ENCODE data around the gene DNAAF1.

DNAAF1 gene

GRCh38 chr16:84105301-84105815 lies 39.8 kb upstream of the DNAAF1 start:
- no peak for DNase-seq
- Histone ChIP-seq H3K36me3 (ENCODE audit: control insufficient read depth in 4 of 4, insufficient read depth in 4 of 4, low read length in 3 of 4) (peaks cover 0 to 29% (median 17%) of the 10 kb centered on the region in 4 experiments), H3K4me3 (ENCODE audit: control insufficient read depth in 1 of 7, extremely low read depth in 1 of 7, insufficient read depth in 4 of 7, low read depth in 2 of 7, low read length in 6 of 7) (no peak overlapping the region), H3K27ac (ENCODE audit: insufficient read depth in 1 of 2, low read depth in 1 of 2, low read length in 2 of 2, poor library complexity in 1 of 2, severe bottlenecking in 2 of 2) (no peak overlapping the region), H3K27me3 (replicated peaks in 2 of 5; ENCODE audit: control insufficient read depth in 4 of 5, insufficient read depth in 5 of 5, low read length in 4 of 5) (no peaks in the 10 kb centered on the region), H3K9me3 (ENCODE audit: control extremely low read depth in 1 of 5, control insufficient read depth in 4 of 5, insufficient read depth in 2 of 5, low read depth in 1 of 5, low read length in 4 of 5) (no peaks in the 10 kb centered on the region), H3K4me1 (ENCODE audit: control extremely low read depth in 1 of 4, control insufficient read depth in 4 of 4, insufficient read depth in 4 of 4, low read length in 3 of 4) (peaks cover 0 to 7% (median 0%) of the 10 kb centered on the region in 4 experiments)
- 93% methylated on average over 8 of the region's 12 CpGs for WGBS (ENCODE audit: insufficient coverage)
- POLR2A ChIA-PET, result no interaction called here
- CTCF ChIA-PET, result interaction anchor here (0.6 to 2.8 kb wide), 5 partner anchors 13 to 23 kb away, joined by 3 to 12 read pairs (median 3); no protein-coding TSS in a partner anchor

GRCh38 chr16:84105948-84106740 lies 39.0 kb upstream of the DNAAF1 start:
- Histone ChIP-seq H3K36me3 (ENCODE audit: control insufficient read depth in 4 of 4, insufficient read depth in 4 of 4, low read length in 3 of 4) (peaks cover 0 to 33% (median 14%) of the 10 kb centered on the region in 4 experiments), H3K4me3 (ENCODE audit: control insufficient read depth in 1 of 7, extremely low read depth in 1 of 7, insufficient read depth in 4 of 7, low read depth in 2 of 7, low read length in 6 of 7) (no peak overlapping the region), H3K27ac (ENCODE audit: insufficient read depth in 1 of 2, low read depth in 1 of 2, low read length in 2 of 2, poor library complexity in 1 of 2, severe bottlenecking in 2 of 2) (no peak overlapping the region), H3K27me3 (replicated peaks in 2 of 5; ENCODE audit: control insufficient read depth in 4 of 5, insufficient read depth in 5 of 5, low read length in 4 of 5) (no peaks in the 10 kb centered on the region), H3K9me3 (ENCODE audit: control extremely low read depth in 1 of 5, control insufficient read depth in 4 of 5, insufficient read depth in 2 of 5, low read depth in 1 of 5, low read length in 4 of 5) (no peaks in the 10 kb centered on the region), H3K4me1 (ENCODE audit: control extremely low read depth in 1 of 4, control insufficient read depth in 4 of 4, insufficient read depth in 4 of 4, low read length in 3 of 4) (peaks cover 0 to 7% (median 0%) of the 10 kb centered on the region in 4 experiments)
- DNase-seq, result no peak
- CTCF ChIA-PET, result interaction anchor here (0.6 to 2.8 kb wide), 4 partner anchors 13 to 22 kb away, joined by 3 to 12 read pairs (median 5); no protein-coding TSS in a partner anchor
- WGBS (ENCODE audit: insufficient coverage), result 99% methylated on average over 10 of the region's 13 CpGs
- POLR2A ChIA-PET, result no interaction called here

- no peak overlapping the region for H3K27ac ChIP-seq (ENCODE audit: insufficient read depth in 1 of 2, low read depth in 1 of 2, low read length in 2 of 2, poor library complexity in 1 of 2, severe bottlenecking in 2 of 2)
- WGBS (ENCODE audit: insufficient coverage), result 100% methylated on average over 2 of the region's 2 CpGs
- H3K9me3 ChIP-seq (ENCODE audit: control extremely low read depth in 1 of 5, control insufficient read depth in 4 of 5, insufficient read depth in 2 of 5, low read depth in 1 of 5, low read length in 4 of 5), result no peaks in the 10 kb centered on the region
- no peaks in the 10 kb centered on the region for H3K4me1 ChIP-seq (ENCODE audit: control extremely low read depth in 1 of 4, control insufficient read depth in 4 of 4, insufficient read depth in 4 of 4, low read length in 3 of 4)
- H3K27me3 ChIP-seq (replicated peaks in 2 of 5; ENCODE audit: control insufficient read depth in 4 of 5, insufficient read depth in 5 of 5, low read length in 4 of 5), result no peaks in the 10 kb centered on the region
- ChIA-PET POLR2A (no interaction called here), CTCF (no interaction called here)
- DNase-seq, result no peak
- no peak overlapping the region for H3K4me3 ChIP-seq (ENCODE audit: control insufficient read depth in 1 of 7, extremely low read depth in 1 of 7, insufficient read depth in 4 of 7, low read depth in 2 of 7, low read length in 6 of 7)
- H3K36me3 ChIP-seq (ENCODE audit: control insufficient read depth in 4 of 4, insufficient read depth in 4 of 4, low read length in 3 of 4), result peaks cover 0 to 26% (median 13%) of the 10 kb centered on the region in 4 experiments
Observed at GRCh38 chr16:84107921-84108320, 37.2 kb upstream of the DNAAF1 start.

- H3K4me1 ChIP-seq (ENCODE audit: control extremely low read depth in 1 of 4, control insufficient read depth in 4 of 4, insufficient read depth in 4 of 4, low read length in 3 of 4), result peaks cover 0 to 8% (median 1%) of the 10 kb centered on the region in 4 experiments
- no peaks in the 10 kb centered on the region for H3K9me3 ChIP-seq (ENCODE audit: control extremely low read depth in 1 of 5, control insufficient read depth in 4 of 5, insufficient read depth in 2 of 5, low read depth in 1 of 5, low read length in 4 of 5)
- POLR2A ChIA-PET, result no interaction called here
- H3K27me3 ChIP-seq (replicated peaks in 2 of 5; ENCODE audit: control insufficient read depth in 4 of 5, insufficient read depth in 5 of 5, low read length in 4 of 5), result no peaks in the 10 kb centered on the region
- CTCF ChIA-PET, result no interaction called here
- H3K36me3 ChIP-seq (ENCODE audit: control insufficient read depth in 4 of 4, insufficient read depth in 4 of 4, low read length in 3 of 4), result peaks cover 0 to 26% (median 13%) of the 10 kb centered on the region in 4 experiments
- H3K4me3 ChIP-seq (ENCODE audit: control insufficient read depth in 1 of 7, extremely low read depth in 1 of 7, insufficient read depth in 4 of 7, low read depth in 2 of 7, low read length in 6 of 7), result no peak overlapping the region
- 85% methylated on average over 6 of the region's 6 CpGs for WGBS (ENCODE audit: insufficient coverage)
- DNase-seq, result no peak
- H3K27ac ChIP-seq (ENCODE audit: insufficient read depth in 1 of 2, low read depth in 1 of 2, low read length in 2 of 2, poor library complexity in 1 of 2, severe bottlenecking in 2 of 2), result no peak overlapping the region
Observed at GRCh38 chr16:84109598-84110335, 35.3 kb upstream of the DNAAF1 start.

- Histone ChIP-seq H3K4me3 (ENCODE audit: control insufficient read depth in 1 of 7, extremely low read depth in 1 of 7, insufficient read depth in 4 of 7, low read depth in 2 of 7, low read length in 6 of 7) (no peak overlapping the region), H3K27me3 (replicated peaks in 2 of 5; ENCODE audit: control insufficient read depth in 4 of 5, insufficient read depth in 5 of 5, low read length in 4 of 5) (no peaks in the 10 kb centered on the region), H3K9me3 (ENCODE audit: control extremely low read depth in 1 of 5, control insufficient read depth in 4 of 5, insufficient read depth in 2 of 5, low read depth in 1 of 5, low read length in 4 of 5) (no peaks in the 10 kb centered on the region), H3K4me1 (ENCODE audit: control extremely low read depth in 1 of 4, control insufficient read depth in 4 of 4, insufficient read depth in 4 of 4, low read length in 3 of 4) (peaks cover 3 to 16% (median 6%) of the 10 kb centered on the region in 4 experiments), H3K27ac (ENCODE audit: insufficient read depth in 1 of 2, low read depth in 1 of 2, low read length in 2 of 2, poor library complexity in 1 of 2, severe bottlenecking in 2 of 2) (no peak overlapping the region), H3K36me3 (ENCODE audit: control insufficient read depth in 4 of 4, insufficient read depth in 4 of 4, low read length in 3 of 4) (peaks cover 0 to 26% (median 12%) of the 10 kb centered on the region in 4 experiments)
- POLR2A ChIA-PET, result no interaction called here
- CTCF ChIA-PET, result no interaction called here
- DNase-seq, result no peak
- 100% methylated on average over 3 of the region's 3 CpGs for WGBS (ENCODE audit: insufficient coverage)
Observed at GRCh38 chr16:84110527-84110926, 34.6 kb upstream of the DNAAF1 start.

- no peak for DNase-seq
- Histone ChIP-seq H3K36me3 (ENCODE audit: control insufficient read depth in 4 of 4, insufficient read depth in 4 of 4, low read length in 3 of 4) (peaks cover 0 to 26% (median 11%) of the 10 kb centered on the region in 4 experiments), H3K27me3 (replicated peaks in 2 of 5; ENCODE audit: control insufficient read depth in 4 of 5, insufficient read depth in 5 of 5, low read length in 4 of 5) (no peaks in the 10 kb centered on the region), H3K27ac (ENCODE audit: insufficient read depth in 1 of 2, low read depth in 1 of 2, low read length in 2 of 2, poor library complexity in 1 of 2, severe bottlenecking in 2 of 2) (no peak overlapping the region), H3K4me3 (ENCODE audit: control insufficient read depth in 1 of 7, extremely low read depth in 1 of 7, insufficient read depth in 4 of 7, low read depth in 2 of 7, low read length in 6 of 7) (no peak overlapping the region), H3K9me3 (ENCODE audit: control extremely low read depth in 1 of 5, control insufficient read depth in 4 of 5, insufficient read depth in 2 of 5, low read depth in 1 of 5, low read length in 4 of 5) (no peaks in the 10 kb centered on the region), H3K4me1 (ENCODE audit: control extremely low read depth in 1 of 4, control insufficient read depth in 4 of 4, insufficient read depth in 4 of 4, low read length in 3 of 4) (peaks cover 5 to 20% (median 11%) of the 10 kb centered on the region in 4 experiments)
- WGBS (ENCODE audit: insufficient coverage), result 98% methylated on average over 3 of the region's 3 CpGs
- POLR2A ChIA-PET, result interaction anchor here (0.9 kb wide), 1 partner anchor 10 kb away, joined by 3 read pairs; no protein-coding TSS in a partner anchor
- CTCF ChIA-PET, result interaction anchor here (0.8 kb wide), 1 partner anchor 24 kb away, joined by 3 read pairs; no protein-coding TSS in a partner anchor
Observed at GRCh38 chr16:84111525-84111924, 33.6 kb upstream of the DNAAF1 start.

Measured in common myeloid progenitor, CD34-positive (primary cell).